A549 (cell line): Measurements from ENCODE around the gene MLXIPL. TPM values are rescaled to one million over a fixed set of nuclear protein-coding genes. Genes with fewer than 3 reads are reported as not detected.

Source experiments
- ATAC-seq, 2 experiments: fragments of 200-7000 bp in 1 of 2; fragments of >200 bp in 1 of 2; cut with Nextera tagmentation in 1 of 2; cut with Tn5 transposase in 1 of 2; 3 replicates each; pipeline versions ENCODE4 v1.8.0 to v1.9.1; 2018 to 2020; ENCODE audit warnings: mild to moderate bottlenecking in 1 of 2, moderate library complexity in 1 of 2
- CTCF ChIA-PET: fragments of 300-600 bp; sonication (Branson Sonifier 250); formaldehyde crosslinking; extraction: SDS; loops from one replicate; lab custom pipeline; 2021; ENCODE audit warnings: antibody characterized with exemption, inconsistent platforms; lab: Yijun Ruan, JAX
- POLR2A ChIA-PET: fragments of 350-600 bp; formaldehyde crosslinking; extraction: SDS; loops from one replicate; lab custom pipeline; 2021; ENCODE audit warnings: antibody characterized with exemption, inconsistent platforms; lab: Yijun Ruan, JAX
- DNase-seq, 2 experiments: peaks; one replicate each; pipeline versions ENCODE4 v3.0.0 to v3.0.0-alpha.2; 2011 to 2016; ENCODE audit warnings: low read depth in 1 of 2, low spot score in 1 of 2
- FAIRE-seq: peaks from 2 replicates; lab custom pipeline; 2011; peaks lifted over from hg19 to GRCh38; lab: Jason Lieb, UNC
- H3K27ac ChIP-seq, 2 experiments: fragments of >200 bp; sonication (Bioruptor Twin); formaldehyde crosslinking; 3 replicates each; pipeline ENCODE4 v1.5.1; 2016 to 2017
- H3K4me1 ChIP-seq: fragments of >200 bp; sonication (Bioruptor Twin); formaldehyde crosslinking; 3 replicates; pipeline ENCODE4 v1.6.1; 2016
- H3K4me2 ChIP-seq: fragments of >200 bp; sonication (Bioruptor Twin); formaldehyde crosslinking; 3 replicates; pipeline ENCODE4 v1.6.1; 2016
- H3K4me3 ChIP-seq: fragments of >200 bp; sonication (Bioruptor Twin); formaldehyde crosslinking; 3 replicates; pipeline ENCODE4 v1.5.1; 2016
- H3K9me3 ChIP-seq: fragments of >200 bp; sonication (Bioruptor Twin); formaldehyde crosslinking; 3 replicates; pipeline ENCODE4 v1.6.1; 2016
- BHLHE40 ChIP-seq: IDR thresholded peaks from 2 replicates; pipeline ENCODE4 v1.6.1; 2012; ENCODE audit warnings: low read depth, low read length, inconsistent platforms
- CBX2 ChIP-seq: fragments of 200-600 bp; sonication (generic); IDR thresholded peaks from 2 replicates; pipeline ENCODE4 v1.6.1; 2016; ENCODE audit warnings: low read depth, mild to moderate bottlenecking, borderline replicate concordance
- EHF ChIP-seq: fragments of 250-450 bp; sonication (Bioruptor Pico); IDR thresholded peaks from 2 replicates; pipeline ENCODE4 v1.5.0; 2020; ENCODE audit warnings: mild to moderate bottlenecking
- EHMT2 ChIP-seq: fragments of 200-600 bp; sonication (generic); IDR thresholded peaks from 2 replicates; pipeline ENCODE4 v1.6.1; 2016; ENCODE audit warnings: antibody characterized with exemption, low read depth, mild to moderate bottlenecking, moderate library complexity
- FOSB ChIP-seq: fragments of 250-450 bp; sonication (Bioruptor Pico); IDR thresholded peaks from 2 replicates; pipeline ENCODE4 v1.5.0; 2020; ENCODE audit warnings: mild to moderate bottlenecking, moderate library complexity
- FOSL2 ChIP-seq, 2 experiments: fragments of 450-650 bp in 1 of 2; fragments of >200 bp in 1 of 2; sonication (Bioruptor Twin) in 1 of 2; formaldehyde crosslinking; IDR thresholded peaks; 2 replicates each; pipeline versions ENCODE4 v1.5.0 to v1.6.1; 2016 to 2020; ENCODE audit warnings: mild to moderate bottlenecking in 1 of 2, moderate library complexity in 1 of 2
- HOXB5 ChIP-seq: fragments of 250-450 bp; sonication (Bioruptor Pico); IDR thresholded peaks from 2 replicates; pipeline ENCODE4 v1.5.0; 2020; ENCODE audit warnings: mild to moderate bottlenecking, moderate library complexity
- KDM1A ChIP-seq: fragments of 200-600 bp; sonication (generic); IDR thresholded peaks from 2 replicates; pipeline ENCODE4 v1.6.1; 2016; ENCODE audit warnings: low read depth, mild to moderate bottlenecking
- MAFK ChIP-seq: fragments of 450-650 bp; IDR thresholded peaks from 2 replicates; pipeline ENCODE4 v1.6.1; 2014; ENCODE audit not compliant: partially characterized antibody
- MAX ChIP-seq: IDR thresholded peaks from 2 replicates; pipeline ENCODE4 v1.6.1; 2012
- MAZ ChIP-seq: fragments of 150-350 bp; IDR thresholded peaks from 2 replicates; pipeline ENCODE4 v1.6.1; 2014; ENCODE audit warnings: antibody characterized with exemption, low read depth, low read length, borderline replicate concordance
- NR3C1 ChIP-seq: fragments of >200 bp; sonication (Bioruptor Twin); formaldehyde crosslinking; IDR thresholded peaks from 3 replicates; pipeline ENCODE4 v1.6.1; 2017
- SMC3 ChIP-seq: fragments of >200 bp; sonication (Bioruptor Twin); formaldehyde crosslinking; IDR thresholded peaks from 3 replicates; pipeline ENCODE4 v1.6.1; 2018; ENCODE audit warnings: inconsistent platforms
- ZC3H11A ChIP-seq: fragments of 450-650 bp; IDR thresholded peaks from 2 replicates; pipeline ENCODE4 v1.6.1; 2014; ENCODE audit warnings: antibody characterized with exemption, mild to moderate bottlenecking
- WGBS: methylation state at CpG from one replicate; pipeline ENCODE4 v1.1.6; 2017; ENCODE audit errors: missing lambda C conversion rate; 5-methylcytosine and 5-hydroxymethylcytosine counted together
- polyA plus RNA-seq, 4 experiments: library from polyadenylated mRNA; depleted of rRNA in 3 of 4; stranded (reverse); fragments of >200 nt; fragmentation: RNase III in 1 of 4; extraction: RNeasy Plus Mini Kit Qiagen cat#74134 plus additional on column Dnase treatment in 1 of 4; gene quantifications; 2 replicates in 3 of 4; 3 replicates in 1 of 4; pipeline ENCODE4 v1.2.3, GENCODE V29; 2011 to 2017
- TF ChIP-seq, protein P1 (sequence below): IDR thresholded peaks from 2 replicates; pipeline ENCODE4 v1.6.1; 2012; ENCODE audit warnings: low read depth, borderline replicate concordance
- TF ChIP-seq, protein P2 (sequence below): fragments of >200 bp; sonication (Bioruptor Twin); formaldehyde crosslinking; IDR thresholded peaks from 3 replicates; pipeline ENCODE4 v1.5.1; 2016

Gene MLXIPL
- polyA plus RNA-seq, 2 of the 4 experiments (the other 2 are of a cell fraction), result 1.4 to 3.3 TPM

GRCh38 chr7:73635428-73636200 lies 11.3 kb upstream of the MLXIPL start:
- TF ChIP-seq FOSB (CRISPR knock-in tag) (no peak), FOSL2 (IDR thresholded peaks at IDR 0.05) (no peak), FOSL2 (CRISPR knock-in tag; IDR thresholded peaks at IDR 0.05) (no peak), EHMT2 (no peak), BHLHE40 (no peak), MAX (no peak), MAZ (no peak), CBX2 (no peak), SMC3 (no peak), ZC3H11A (no peak)
- TF ChIP-seq, protein P1, sequence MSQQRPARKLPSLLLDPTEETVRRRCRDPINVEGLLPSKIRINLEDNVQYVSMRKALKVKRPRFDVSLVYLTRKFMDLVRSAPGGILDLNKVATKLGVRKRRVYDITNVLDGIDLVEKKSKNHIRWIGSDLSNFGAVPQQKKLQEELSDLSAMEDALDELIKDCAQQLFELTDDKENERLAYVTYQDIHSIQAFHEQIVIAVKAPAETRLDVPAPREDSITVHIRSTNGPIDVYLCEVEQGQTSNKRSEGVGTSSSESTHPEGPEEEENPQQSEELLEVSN, result no peak
- TF ChIP-seq, protein P2, sequence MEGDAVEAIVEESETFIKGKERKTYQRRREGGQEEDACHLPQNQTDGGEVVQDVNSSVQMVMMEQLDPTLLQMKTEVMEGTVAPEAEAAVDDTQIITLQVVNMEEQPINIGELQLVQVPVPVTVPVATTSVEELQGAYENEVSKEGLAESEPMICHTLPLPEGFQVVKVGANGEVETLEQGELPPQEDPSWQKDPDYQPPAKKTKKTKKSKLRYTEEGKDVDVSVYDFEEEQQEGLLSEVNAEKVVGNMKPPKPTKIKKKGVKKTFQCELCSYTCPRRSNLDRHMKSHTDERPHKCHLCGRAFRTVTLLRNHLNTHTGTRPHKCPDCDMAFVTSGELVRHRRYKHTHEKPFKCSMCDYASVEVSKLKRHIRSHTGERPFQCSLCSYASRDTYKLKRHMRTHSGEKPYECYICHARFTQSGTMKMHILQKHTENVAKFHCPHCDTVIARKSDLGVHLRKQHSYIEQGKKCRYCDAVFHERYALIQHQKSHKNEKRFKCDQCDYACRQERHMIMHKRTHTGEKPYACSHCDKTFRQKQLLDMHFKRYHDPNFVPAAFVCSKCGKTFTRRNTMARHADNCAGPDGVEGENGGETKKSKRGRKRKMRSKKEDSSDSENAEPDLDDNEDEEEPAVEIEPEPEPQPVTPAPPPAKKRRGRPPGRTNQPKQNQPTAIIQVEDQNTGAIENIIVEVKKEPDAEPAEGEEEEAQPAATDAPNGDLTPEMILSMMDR, result no peak
- Histone ChIP-seq H3K9me3 (no peaks in the 10 kb centered on the region), H3K27ac (peak overlapping the region; percentile 73 to 81), H3K4me1 (peaks cover 21% of the 10 kb centered on the region), H3K4me2 (peak overlapping the region; percentile 66), H3K4me3 (no peak overlapping the region)
- FAIRE-seq (no peak), ATAC-seq (peak; percentile 32 to 35; a peak in 4 of 6 replicates), DNase-seq (no peak)
- ChIA-PET POLR2A (interaction anchor here (0.9 to 1.0 kb wide), 2 partner anchors 11 to 72 kb away, joined by 3 to 7 read pairs; partner anchors contain the start of gene MLXIPL), CTCF (interaction anchor here (0.6 to 2.3 kb wide), 5 partner anchors 15 to 90 kb away, joined by 3 to 15 read pairs (median 4); no protein-coding TSS in a partner anchor)
- WGBS, result 53% methylated on average over 6 of the region's 8 CpGs

- TF ChIP-seq KDM1A (0 out of 2 replicates have a peak, but pooled peaks have one; percentile 41), CBX2 (no peak)
- TF ChIP-seq, protein P1, result no peak
- ATAC-seq, result no peak
- Histone ChIP-seq H3K4me2 (no peak overlapping the region), H3K9me3 (no peaks in the 10 kb centered on the region), H3K27ac (0 out of 6 replicates have a peak overlapping the region, but pooled peaks of 1 of the 2 experiments have one; percentile 8), H3K4me3 (no peak overlapping the region), H3K4me1 (peaks cover 30% of the 10 kb centered on the region)
- no peak for FAIRE-seq
- WGBS, result 88% methylated on average over 8 of the region's 8 CpGs
- no peak for DNase-seq
- POLR2A ChIA-PET, result no interaction called here
- CTCF ChIA-PET, result interaction anchor here (0.6 to 6.7 kb wide), 5 partner anchors 12 to 101 kb away, joined by 3 to 73 read pairs (median 4); partner anchors contain the start of gene VPS37D
Measured at GRCh38 chr7:73633844-73634243, 9.5 kb upstream of the MLXIPL start.

GRCh38 chr7:73633323-73633722 lies 9.0 kb upstream of the MLXIPL start:
- ChIA-PET POLR2A (no interaction called here), CTCF (interaction anchor here (0.5 to 6.7 kb wide), 7 partner anchors 16 to 224 kb away, joined by 3 to 73 read pairs (median 4); partner anchors contain the start of gene VPS37D)
- 0 out of 6 replicates have a peak overlapping the region, but pooled peaks of 1 of the 2 experiments have one; percentile 8 for H3K27ac ChIP-seq
- H3K4me3 ChIP-seq, result no peak overlapping the region
- H3K4me2 ChIP-seq, result no peak overlapping the region
- H3K9me3 ChIP-seq, result no peaks in the 10 kb centered on the region
- TF ChIP-seq HOXB5 (CRISPR knock-in tag), result no peak
- TF ChIP-seq CBX2, result no peak
- no peak for TF ChIP-seq MAFK
- no peak for TF ChIP-seq NR3C1
- TF ChIP-seq FOSB (CRISPR knock-in tag), result no peak
- no peak for TF ChIP-seq EHF (CRISPR knock-in tag)
- no peak for TF ChIP-seq MAX
- peaks cover 32% of the 10 kb centered on the region for H3K4me1 ChIP-seq
- ATAC-seq (no peak), FAIRE-seq (no peak), DNase-seq (no peak)
- 84% methylated on average over 7 of the region's 7 CpGs for whole genome bisulfite sequencing
